Superior temporal gyrus (tissue), 1 donor: Measurements from ENCODE around the gene ELMO3.
A peak's percentile ranks its signal among the peaks of the same experiment; 100 is the strongest.

Experiments used
- DNase-seq: peaks from one replicate; pipeline ENCODE4 v3.0.0-alpha.2; 2016; ENCODE audit errors: extremely low spot score

The ELMO3 gene

DNA sequence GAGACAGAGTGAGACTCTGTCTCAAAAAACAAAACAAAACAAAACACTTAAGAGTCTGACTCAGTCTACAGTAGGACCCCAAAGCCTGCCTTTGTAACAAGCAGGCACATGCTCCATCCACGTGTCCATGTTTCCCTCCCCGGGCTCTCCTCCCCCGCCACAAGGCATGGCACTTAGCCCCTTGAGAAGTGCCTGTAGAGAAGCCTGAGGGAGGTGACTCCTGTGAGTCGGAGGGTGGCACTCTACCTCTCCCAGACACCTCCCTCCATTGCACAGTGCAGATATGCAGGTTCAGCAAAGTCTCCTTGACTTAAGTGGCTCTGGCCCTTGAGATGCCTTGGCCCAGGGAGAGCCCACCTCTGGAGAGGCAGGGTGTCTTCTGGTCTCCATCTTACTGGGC lies 41.6 kb downstream of the ELMO3 start:
- DNase-seq = no peak

- no peak for DNase-seq
Observed at GRCh38 chr16:67241008-67241900, 42.3 kb downstream of the ELMO3 start.

DNA sequence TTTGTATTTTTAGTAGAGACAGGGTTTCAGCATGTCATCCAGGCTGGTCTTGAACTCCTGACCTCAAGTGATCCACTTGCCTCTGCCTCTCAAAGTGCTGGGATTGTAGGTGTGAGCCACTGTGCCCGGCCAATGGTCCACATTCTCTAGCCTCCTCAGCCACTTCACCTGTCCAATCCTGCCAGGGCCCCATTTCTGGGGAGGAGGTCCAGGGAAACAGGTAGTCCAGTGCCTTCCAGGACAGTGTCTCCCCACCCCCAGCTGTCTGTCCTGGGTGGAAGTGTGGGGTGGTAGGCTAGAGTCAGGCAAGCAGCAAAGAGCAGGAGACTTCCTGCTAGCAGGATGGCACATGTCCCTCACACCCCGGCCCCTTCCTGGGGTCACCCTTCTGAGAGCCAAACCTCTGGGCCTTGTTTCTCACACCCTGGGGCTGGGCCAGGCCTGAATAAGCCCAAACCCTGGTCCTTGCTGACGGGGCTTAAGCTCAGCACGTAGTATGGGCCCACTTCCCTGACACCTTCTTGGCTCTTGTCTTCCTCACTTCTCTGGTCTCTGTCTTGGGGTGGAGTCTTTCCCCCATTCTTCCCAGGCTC lies 43.3 kb downstream of the ELMO3 start:
- no peak for DNase-seq

DNA sequence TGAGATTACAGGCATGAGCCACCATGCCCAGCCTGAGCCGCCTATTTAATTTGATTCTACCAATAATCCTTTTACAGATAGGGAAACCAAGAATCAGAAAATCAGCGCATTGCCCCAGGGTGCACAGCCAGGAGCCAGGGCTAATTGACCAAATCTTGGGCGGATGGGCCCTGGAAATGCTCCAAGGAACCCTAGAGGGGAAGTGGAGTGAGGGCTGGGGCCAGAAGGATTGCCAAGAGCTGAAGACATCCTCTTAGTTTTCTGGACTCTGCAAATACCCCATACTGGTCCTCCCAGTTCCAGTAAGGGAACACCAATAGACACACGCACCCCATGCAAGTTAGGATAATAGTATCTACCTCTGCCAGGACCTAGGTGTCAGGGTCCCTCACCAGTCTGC lies 44.5 kb downstream of the ELMO3 start:
- no peak for DNase-seq

DNA sequence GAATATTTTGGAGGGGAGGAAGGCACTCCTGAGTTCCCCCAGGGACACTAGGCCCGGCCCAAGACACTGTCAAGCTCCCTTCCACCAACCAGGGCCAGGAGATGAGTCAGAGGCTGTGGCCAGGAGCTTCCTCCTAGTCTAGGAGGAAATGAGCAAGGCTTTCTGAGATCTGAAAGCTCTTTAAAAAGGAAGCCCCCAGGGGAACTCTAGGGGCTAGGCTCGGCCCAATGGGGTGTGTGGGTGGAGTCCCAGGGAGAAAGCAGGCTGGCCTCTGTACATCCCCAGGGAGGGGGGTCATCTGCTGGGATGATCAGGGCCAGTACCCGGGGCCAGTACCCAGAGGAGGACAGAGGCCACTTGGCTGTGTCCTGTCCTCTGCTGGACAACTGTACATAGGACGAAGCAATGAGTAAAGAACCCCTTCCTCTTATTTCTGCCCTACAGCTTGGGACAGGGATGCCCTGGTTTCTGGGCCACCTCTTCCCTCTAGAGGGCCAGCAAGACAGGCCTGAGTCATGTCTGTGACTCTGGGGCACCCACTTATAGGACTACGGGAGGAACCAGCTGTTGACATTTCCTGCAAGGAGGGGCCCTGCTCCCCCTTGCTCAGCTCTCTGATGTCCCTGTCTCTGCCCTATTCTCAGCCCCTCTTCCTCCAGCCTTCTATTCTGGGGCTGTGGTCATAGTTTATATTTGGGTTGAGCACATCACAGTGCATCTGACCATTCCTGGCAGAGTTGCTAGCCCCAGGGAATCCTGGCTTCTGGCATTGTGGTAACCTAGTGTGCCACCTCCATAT lies 45.7 kb downstream of the ELMO3 start:
- DNase-seq = peak; percentile 35

- no peak for DNase-seq
Observed at GRCh38 chr16:67245186-67245585, 46.3 kb downstream of the ELMO3 start.

GRCh38 chr16:67245674-67246080 lies 46.7 kb downstream of the ELMO3 start:
- DNase-seq = peak; percentile 12

- DNase-seq = peak; percentile 31
Observed at GRCh38 chr16:67246081-67246755, 47.3 kb downstream of the ELMO3 start.

DNA sequence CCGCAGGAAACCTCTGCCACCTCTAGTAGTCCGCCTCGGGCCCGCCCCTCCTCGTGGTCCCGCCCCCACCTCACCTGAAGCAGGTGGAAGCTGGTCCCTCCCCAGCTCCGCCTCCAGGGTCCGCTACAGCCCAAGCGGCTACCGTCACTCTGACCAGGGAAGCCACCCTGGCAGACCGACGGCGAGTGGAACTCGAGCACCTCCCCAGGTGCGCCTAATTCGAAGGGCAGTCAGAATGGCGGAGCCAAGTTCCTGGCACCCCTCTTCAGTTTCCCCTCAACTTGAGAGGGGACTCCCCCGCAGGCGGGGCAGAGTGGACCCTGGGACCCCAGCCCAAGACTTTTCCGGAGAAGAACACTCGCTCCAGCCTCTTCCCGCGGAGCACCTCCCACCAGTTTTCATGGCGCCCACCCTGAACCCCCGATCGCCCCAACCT lies 47.8 kb downstream of the ELMO3 start:
- DNase-seq = no peak

DNA sequence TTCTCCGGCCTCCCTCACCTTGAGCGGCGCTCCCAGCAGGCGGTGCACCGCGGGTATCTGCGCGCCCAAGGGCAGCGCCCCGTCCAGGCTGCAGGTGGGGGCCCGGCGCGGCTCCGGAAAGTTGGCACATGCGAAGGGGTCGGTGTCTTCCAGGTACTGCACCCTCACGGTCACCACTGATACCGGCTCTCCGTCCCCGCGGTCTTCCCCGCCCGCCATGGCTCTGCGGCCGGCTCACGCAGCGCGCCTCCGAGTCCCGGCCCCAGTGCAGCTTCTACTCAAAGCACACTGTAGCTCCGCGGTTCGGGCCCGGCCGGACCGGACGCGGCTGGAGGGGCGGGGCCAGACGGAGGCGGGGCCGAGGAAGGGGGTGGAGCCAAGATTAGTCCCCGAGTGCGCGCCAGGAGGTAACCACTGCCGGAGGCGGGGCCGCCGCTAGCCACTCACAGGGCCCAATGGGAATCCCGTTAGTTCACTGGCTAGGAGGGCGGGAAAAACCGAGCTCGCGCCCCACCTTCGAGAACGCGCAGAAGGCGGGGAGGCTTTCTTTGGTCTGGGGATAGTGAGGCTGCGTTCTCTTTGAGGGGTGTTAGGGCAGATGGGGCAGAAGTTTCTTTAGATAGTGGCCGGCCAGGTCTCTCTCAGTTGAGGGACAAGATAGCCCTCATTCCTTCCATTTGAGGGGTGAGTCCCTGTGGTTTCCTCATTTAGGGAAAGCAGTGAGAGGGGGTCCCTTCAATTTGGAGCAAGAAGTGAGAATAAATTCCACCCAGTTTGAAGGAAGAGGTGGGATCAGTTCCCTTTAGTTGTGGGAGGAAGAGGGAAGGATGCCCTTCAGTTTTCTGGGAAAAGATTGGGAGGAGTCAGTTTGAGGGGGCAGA lies 48.5 kb downstream of the ELMO3 start, which contains the start of gene FHOD1:
Gene FHOD1 (minus strand): TSS at position 290 of the 881 bp plus-strand sequence. CDS start 71 bp downstream, at position 219.
- peak; percentile 89 for DNase-seq

- DNase-seq = no peak
Observed at GRCh38 chr16:67248073-67248400, 49.1 kb downstream of the ELMO3 start.

GRCh38 chr16:67248401-67249177 lies 49.7 kb downstream of the ELMO3 start, which contains the start of gene SLC9A5:
Gene SLC9A5, plus strand, starts transcription at chr16:67248979. Its CDS starts 36 bp downstream, at chr16:67249015.
- DNase-seq = no peak

GRCh38 chr16:67249178-67250044 lies 50.5 kb downstream of the ELMO3 start:
- peak; percentile 9 for DNase-seq

DNA sequence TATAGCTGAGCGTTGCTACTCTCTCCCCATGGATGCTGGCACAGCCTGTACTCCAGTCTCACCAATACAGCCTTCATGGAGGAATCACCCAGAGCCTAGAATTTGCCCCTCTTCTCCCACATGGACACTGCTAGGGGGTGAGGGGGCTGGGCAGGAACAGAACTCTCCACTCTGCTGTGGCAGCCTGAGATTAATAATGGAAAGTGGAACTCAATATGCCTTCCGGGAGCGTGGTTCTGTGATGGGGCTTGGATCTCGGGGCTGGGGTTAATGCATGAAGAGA lies 51.1 kb downstream of the ELMO3 start:
- no peak for DNase-seq

DNA sequence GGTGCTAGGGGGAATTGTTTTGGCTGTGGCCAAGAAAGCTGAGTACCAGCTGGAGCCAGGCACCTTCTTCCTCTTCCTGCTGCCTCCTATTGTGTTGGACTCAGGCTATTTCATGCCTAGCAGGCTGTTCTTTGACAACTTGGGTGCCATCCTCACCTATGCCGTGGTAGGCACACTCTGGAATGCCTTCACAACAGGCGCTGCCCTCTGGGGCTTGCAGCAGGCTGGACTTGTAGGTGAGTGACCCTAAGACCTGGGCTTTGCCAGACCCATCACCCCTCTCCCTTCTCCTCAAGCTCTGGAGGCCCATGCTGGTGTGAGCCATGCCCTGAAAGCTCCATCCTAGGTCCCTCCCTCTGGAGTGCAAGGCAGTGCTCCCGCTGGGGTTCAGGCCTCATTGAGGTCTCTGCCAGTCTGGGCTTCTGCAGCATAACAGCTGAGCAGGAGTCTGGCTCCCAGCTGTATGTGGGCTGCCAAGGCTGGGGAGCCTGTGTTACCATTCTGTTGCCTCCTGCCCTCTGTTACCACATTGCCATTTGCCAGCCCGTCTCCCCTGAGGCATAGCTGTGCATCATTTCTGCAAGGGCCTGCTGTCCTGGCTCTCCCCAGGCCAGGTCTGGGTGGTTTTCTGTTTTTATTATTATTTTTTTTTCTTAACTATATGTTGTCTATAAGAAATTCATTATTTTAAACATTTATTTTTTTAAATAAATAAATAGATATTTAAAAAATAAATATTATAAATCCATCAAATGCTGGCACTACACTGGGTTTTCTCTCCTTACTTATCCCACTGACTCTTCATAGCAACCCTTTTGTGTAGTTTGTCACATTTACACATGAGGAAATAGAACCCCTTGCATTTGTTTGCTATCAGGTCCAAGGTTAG lies 53.9 kb downstream of the ELMO3 start:
- no peak for DNase-seq
